GM19351 (cell line): ENCODE results near the gene NHS.
A peak's percentile ranks its signal among the peaks of the same experiment; 100 is the strongest.

Experiments used
- ATAC-seq: cut with Tn5 transposase; IDR thresholded peaks from one replicate; pipeline ENCODE4 v1.9.1; 2021; ENCODE audit warnings: mild to moderate bottlenecking, moderate library complexity; ENCODE audit not compliant: unreplicated experiment

Gene NHS

GRCh38 chrX:17719711-17720110 lies 344.7 kb downstream of the NHS start:
- no peak for ATAC-seq

- no peak for ATAC-seq
These were observed 346.7 kb downstream of the NHS start for GRCh38 chrX:17721715-17722114.

GRCh38 chrX:17725181-17725580 lies 350.2 kb downstream of the NHS start:
- ATAC-seq: no peak

- no peak for ATAC-seq
These were observed 357.3 kb downstream of the NHS start for GRCh38 chrX:17732138-17732783.

- ATAC-seq: no peak
These were observed 360.4 kb downstream of the NHS start for GRCh38 chrX:17735406-17735805.

- no peak for ATAC-seq
These were observed 361.5 kb downstream of the NHS start for GRCh38 chrX:17736478-17736855.

- ATAC-seq: peak; percentile 61
These were observed 362.1 kb downstream of the NHS start, which contains the start of gene SCML1 for GRCh38 chrX:17736856-17737709. SCML1 (plus strand) TSS chrX:17737493; CDS start chrX:17744187, 6,694 bp downstream.

GRCh38 chrX:17737710-17737985 lies 362.6 kb downstream of the NHS start:
- ATAC-seq: peak; percentile 3

- ATAC-seq: peak; percentile 3
These were observed 363.1 kb downstream of the NHS start for GRCh38 chrX:17737986-17738713.

- ATAC-seq: no peak
These were observed 363.9 kb downstream of the NHS start for GRCh38 chrX:17738737-17739535.

GRCh38 chrX:17740137-17741122 lies 365.4 kb downstream of the NHS start:
- ATAC-seq: no peak

GRCh38 chrX:17741123-17741511 lies 366.1 kb downstream of the NHS start:
- no peak for ATAC-seq

GRCh38 chrX:17743913-17744312 lies 368.9 kb downstream of the NHS start:
- no peak for ATAC-seq

- no peak for ATAC-seq
These were observed 370.0 kb downstream of the NHS start for GRCh38 chrX:17744896-17745523.

- no peak for ATAC-seq
These were observed 372.7 kb downstream of the NHS start for GRCh38 chrX:17747692-17748091.

- ATAC-seq: no peak
These were observed 373.7 kb downstream of the NHS start for GRCh38 chrX:17748684-17749083.

- ATAC-seq: no peak
These were observed 375.4 kb downstream of the NHS start for GRCh38 chrX:17750436-17750835.

GRCh38 chrX:17758382-17758781 lies 383.4 kb downstream of the NHS start:
- peak; percentile 75 for ATAC-seq

GRCh38 chrX:17759990-17760389 lies 385.0 kb downstream of the NHS start:
- ATAC-seq: no peak
